HG02678 (cell line): ENCODE data around the gene NID2.
A peak's percentile ranks its signal among the peaks of the same experiment; 100 is the strongest.

Experiments used
- ATAC-seq: cut with Tn5 transposase; IDR thresholded peaks from one replicate; pipeline ENCODE4 v1.9.1; 2021; ENCODE audit warnings: mild to moderate bottlenecking, moderate library complexity; ENCODE audit not compliant: unreplicated experiment

Gene NID2

DNA sequence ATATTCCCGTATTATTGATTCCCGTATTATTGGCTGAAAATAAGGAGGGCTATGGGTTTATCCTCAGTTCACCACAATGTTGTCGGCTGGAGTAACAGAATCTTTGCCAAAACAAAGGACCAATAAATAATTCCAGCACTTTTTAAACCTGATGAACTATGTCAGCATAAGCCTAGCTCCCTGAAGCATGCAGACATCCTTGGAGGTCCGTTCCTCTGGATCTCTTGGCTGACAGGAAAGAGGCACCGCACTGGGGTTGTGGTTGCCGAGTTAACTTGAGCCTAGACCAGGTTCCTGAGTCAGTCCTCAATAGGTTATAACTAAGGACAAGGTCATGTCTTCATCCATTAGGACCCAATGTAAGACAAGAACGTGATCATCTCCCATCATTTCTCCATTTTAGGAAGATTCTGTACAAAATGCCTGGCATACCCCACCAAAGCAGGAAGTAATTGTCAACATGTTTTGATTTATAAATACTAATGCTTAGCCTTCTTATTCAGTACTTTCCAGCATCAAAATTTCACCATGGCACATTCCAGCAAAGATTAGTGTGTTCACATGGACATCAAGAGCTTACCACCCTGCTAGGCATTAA is 36.6 kb downstream of the NID2 start:
- ATAC-seq = no peak

DNA sequence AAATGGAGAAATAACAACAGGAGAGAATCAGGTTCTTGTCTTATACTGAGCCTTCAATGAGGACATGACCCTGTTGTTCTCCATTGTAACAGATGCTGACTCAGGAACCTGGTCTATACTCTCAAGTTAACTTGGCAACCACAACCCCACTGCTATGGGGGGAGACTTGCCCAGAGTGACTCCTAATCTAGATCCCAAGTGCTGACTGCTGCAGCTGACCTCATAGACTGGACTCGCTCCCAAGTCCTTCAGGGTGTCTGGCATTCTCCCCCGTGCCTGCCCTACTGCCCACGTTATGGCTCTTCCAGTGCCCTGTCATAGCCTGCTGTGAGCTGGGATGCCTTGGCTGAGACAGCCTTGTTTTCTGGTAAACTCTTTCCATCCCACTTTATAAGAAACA is 37.1 kb downstream of the NID2 start:
- no peak for ATAC-seq

GRCh38 chr14:52029881-52030280 is 39.0 kb downstream of the NID2 start:
- ATAC-seq = no peak

- ATAC-seq = no peak
Observed at GRCh38 chr14:52026901-52027300, 42.0 kb downstream of the NID2 start.

DNA sequence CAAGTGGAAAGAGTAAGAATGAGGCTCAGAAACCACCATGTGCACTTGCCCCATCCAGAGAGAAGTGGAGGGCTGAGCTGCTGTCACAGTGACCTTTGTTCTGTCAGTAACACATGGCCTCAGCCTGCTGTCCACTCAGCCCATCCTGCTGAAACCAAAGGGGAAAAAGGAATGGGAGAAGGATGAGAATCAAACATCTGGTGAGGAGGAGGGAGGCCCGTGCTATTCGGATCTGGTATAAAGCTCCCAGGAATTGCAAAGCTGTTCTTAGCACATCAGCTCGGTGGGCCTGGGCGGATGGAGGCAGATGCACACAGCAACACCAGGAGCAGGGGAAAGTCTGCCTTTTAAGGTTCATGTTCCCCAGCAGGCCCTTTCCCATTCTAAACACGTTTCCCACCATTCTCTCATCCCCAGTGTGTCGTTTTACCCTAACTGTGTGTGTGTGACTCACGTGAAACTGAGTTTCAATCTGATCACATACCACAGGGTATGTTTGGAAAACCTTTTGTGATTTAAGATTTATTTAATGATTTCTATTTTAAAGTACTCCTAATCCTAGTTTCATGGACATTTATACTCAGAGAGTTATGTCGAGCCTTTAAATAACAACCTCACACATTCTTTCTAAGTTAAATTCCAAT is 42.7 kb downstream of the NID2 start:
- ATAC-seq = no peak

DNA sequence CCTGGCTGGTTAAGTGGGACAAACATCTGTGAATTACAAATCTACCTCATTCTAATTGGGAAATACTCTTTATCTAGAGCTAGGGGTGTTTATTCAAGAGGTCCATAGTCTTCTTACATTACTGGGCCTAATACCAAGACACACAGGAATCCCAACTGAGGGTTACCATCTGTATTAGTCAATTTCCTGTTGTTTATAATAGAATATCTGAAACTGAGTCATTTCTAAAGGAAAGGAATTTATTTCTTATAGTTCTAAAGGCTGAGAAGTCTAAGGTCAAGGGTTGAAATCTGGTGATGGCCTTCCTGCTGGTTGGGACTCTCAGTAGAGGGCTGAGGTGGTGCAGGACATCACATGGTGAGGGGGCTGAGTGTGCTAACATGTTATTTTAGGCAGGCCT is 43.5 kb downstream of the NID2 start:
- no peak for ATAC-seq

GRCh38 chr14:52023518-52023917 is 45.3 kb downstream of the NID2 start:
- no peak for ATAC-seq

GRCh38 chr14:52021957-52022600 is 46.8 kb downstream of the NID2 start:
- ATAC-seq = peak; percentile 82

GRCh38 chr14:52020866-52021717 is 47.8 kb downstream of the NID2 start:
- no peak for ATAC-seq

DNA sequence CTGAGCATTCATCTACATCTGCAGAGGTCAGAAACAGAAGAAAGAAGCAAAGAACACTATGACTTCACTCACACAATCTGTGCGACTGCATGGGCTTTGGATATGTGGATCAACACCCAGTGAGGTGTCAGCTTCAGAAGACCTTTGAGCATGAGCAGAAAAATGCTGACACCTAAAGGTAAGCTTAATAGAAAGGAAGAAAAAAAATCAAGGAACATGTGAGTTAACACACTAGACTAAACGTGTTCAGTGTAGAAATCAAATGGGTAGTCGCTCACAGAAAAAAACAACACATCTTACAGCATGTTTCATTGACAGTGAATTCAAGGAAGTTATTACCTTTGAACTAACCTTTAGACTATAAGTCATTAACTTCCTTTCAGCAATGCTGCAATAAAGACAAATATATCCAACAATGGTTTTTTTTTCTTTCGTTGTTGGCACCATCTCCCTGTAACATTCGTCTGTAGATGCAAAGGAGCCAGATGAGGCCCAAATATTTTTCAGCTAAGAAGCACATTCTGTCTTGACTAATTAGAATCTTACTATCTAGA is 48.6 kb downstream of the NID2 start:
- no peak for ATAC-seq

DNA sequence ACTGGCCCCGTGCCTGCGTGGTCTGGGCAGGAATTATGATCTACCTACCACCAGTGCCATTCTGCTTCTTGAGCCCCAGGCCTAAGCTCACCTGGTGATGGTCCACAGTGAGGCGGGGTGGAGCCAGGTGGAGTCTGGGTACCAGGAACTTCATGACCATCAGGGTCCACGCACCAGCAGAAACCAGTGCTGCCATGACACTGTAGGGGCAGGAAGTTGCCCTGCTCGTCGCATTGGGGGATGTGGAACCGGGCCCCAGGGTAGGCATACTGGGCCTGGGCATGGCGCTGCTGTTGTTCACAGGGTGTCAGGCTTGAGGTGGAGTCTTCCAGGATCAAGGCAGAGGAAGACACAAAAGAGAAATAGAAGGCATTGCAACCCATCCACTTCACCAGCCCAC is 49.9 kb downstream of the NID2 start:
- ATAC-seq = no peak

DNA sequence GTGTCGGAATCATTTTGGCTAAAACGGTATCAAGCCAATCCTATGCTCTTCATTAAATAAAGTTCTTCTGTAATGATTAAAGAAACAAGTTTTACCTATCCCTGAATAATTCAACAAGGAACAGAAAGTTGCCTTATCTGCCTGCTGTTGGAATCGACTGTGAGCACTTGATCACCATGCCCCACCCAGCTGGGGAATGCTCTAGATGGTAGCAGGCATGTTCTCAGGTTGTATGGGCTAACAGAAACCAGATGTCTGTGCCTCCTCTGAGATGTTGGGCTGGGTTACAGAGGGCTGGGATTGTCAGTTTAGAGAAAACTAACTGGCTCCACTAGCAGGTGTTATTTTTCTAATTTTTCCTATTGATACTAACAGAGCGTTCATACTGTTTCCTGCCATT is 50.6 kb downstream of the NID2 start:
- no peak for ATAC-seq

DNA sequence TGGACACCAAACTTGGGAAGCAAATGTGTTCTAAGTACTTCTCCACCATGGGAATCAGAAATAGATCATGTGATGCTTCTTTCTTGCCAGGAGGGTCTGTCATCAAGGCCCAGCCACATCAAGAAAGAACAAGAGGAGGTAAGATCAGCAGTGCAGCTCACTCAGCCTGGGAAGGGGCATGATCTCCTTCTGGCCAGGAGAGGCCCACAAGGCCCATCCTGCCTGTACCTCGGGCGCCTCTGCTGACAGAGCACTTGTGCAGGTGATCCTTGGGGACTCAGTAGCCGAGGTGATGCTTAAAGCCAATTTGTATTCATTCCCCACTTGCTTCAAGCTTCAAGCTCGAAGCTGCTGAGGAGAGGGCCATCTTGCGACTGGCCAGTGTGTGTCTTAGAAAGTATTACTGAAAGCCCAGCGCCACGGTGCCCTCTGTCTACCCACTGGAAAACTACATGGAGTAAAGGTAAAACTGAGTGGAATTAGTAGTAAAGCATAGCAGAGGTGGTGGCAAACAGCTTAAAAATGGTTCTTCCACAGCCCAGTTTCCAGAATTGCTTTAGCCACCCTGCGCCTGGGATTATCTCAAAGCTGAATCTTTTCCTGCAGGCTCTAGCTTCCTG is 53.3 kb downstream of the NID2 start:
- ATAC-seq = no peak

GRCh38 chr14:52014601-52015267 is 54.1 kb downstream of the NID2 start:
- ATAC-seq = no peak

GRCh38 chr14:52013984-52014600 is 54.8 kb downstream of the NID2 start:
- ATAC-seq = no peak

DNA sequence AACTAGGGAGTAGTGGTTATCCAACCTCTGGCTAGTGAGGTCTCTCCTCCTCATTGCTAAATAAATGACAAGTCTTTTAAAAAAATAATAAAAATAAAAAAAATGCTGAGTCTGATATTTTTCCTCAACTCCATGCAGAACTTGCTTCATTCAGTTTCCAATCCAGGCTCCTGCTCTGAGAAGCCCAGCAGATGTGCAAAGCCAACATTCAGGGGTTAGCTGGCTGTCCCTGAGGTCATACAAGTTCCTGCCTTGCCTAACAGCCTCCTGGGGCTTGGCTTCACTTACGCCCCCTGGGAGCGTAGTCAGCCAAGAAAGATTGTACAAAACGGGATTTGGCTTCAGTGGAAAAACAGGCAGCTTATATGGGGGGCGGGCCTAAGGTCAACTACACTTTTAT is 56.2 kb downstream of the NID2 start:
- no peak for ATAC-seq

- ATAC-seq = no peak
Observed at GRCh38 chr14:52011523-52011922, 57.3 kb downstream of the NID2 start.

GRCh38 chr14:52010173-52010693 is 58.6 kb downstream of the NID2 start:
- ATAC-seq = no peak

DNA sequence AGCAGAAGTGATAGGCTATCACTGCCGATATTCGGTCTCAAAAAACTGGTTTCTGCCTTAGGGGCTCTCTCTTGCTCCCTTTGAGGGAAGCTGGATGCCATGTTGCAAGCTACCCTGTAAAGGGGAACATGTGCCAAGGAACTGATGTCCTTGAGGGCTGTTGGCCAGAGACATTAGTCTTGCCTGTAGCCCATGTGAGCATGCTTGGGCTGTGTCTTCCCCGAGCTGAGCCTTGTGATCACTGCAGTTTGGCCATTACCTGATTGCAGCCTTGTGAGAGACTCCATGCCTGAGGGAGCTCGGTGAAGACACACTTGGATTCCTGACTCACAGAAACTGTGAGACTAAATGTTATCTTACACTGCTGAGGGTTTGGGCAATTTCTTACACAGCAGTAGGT is 60.7 kb downstream of the NID2 start:
- ATAC-seq = no peak

- no peak for ATAC-seq
Observed at GRCh38 chr14:52007637-52008036, 61.2 kb downstream of the NID2 start.
